Sciatic nerve (tissue), 2 donors: Measurements from ENCODE around the gene ATXN1. TPM values are rescaled to one million over a fixed set of nuclear protein-coding genes. Genes with fewer than 3 reads are reported as not detected.

Source experiments
- ATAC-seq: fragments of 200-7000 bp; cut with Tn5 transposase; one replicate; pipeline ENCODE4 v1.9.1; 2020; ENCODE audit warnings: mild to moderate bottlenecking, moderate library complexity
- DNase-seq: peaks from one replicate; pipeline ENCODE4 v3.0.0-alpha.2; 2020; ENCODE audit warnings: low spot score
- intact Hi-C: fragments of 100-400 bp; cut with DNase I; formaldehyde crosslinking; loops from one replicate; pipeline ENCODE4 v1.14.2; 2022
- total RNA-seq: library from RNA; stranded (reverse); fragmentation: NEBNext Ultra II Directional; extraction: Animal tissue kit (Norgen Biotek cat#: 25700); gene quantifications from one replicate; pipeline ENCODE4 v1.2.1, GENCODE V29; 2021
- donor health status: DM: no; HTN: no; CAD: no.
- donor health status: DM: no; HTN: no; CAD: no.

ATXN1 gene
- total RNA-seq, 1 donor from 2014 or later, result 70.0 TPM

DNA sequence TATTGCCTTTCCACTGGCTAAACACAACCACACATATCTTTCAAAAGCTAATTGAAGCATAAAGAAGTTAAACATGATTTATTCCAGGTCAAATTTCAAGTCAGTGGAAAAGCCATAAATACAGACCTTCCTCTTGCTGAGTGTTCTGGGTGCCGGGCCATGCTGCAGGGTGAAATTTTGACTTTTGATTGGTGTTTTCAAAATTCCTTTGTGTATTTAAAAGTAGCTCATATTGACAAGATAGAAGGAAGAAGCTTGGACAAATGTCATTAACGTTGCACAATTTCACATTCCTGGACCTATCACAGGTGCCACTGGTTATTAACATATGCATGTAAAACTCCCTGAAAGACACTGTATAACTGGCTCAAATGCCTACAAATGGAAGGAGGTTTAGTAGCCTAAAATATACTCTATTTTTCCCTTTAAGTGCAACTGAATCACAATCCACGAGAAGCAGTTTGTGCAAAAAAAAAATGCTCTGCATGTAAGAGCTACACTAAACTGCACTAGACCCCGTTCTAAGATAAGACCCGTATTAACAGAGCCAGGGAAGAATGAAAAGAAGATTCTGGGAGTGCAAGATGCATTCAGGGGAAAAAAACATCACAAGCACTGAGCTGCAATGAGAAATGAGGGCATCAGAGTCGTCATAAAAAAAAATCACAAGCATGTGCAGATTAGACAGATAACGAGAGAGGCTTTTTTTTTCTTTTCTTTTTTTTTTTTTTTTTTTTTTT lies 30.4 kb downstream of the ATXN1 start:
- ATAC-seq (no peak), DNase-seq (no peak)
- intact Hi-C loops, result no loop called here

DNA sequence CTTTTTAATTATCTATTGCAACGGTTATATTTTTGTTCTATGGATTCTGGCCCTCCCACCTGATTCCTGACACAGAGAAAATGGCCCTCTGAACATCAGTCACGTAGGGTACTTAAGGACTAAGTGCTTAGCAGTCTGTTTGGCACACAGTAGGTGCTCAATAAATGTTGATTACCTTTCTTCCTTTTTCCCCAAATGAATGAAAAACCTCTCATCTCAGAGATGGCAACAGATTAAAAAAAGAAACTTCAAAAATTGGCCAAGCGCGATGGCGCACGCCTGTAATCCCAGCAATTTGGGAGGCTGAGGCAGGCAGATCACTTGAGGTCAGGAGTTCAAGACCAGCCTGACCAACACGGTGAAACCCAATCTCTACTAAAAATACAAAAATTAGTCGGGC lies 31.5 kb downstream of the ATXN1 start:
- no peak for ATAC-seq
- intact Hi-C loops, result no loop called here
- no peak for DNase-seq

DNA sequence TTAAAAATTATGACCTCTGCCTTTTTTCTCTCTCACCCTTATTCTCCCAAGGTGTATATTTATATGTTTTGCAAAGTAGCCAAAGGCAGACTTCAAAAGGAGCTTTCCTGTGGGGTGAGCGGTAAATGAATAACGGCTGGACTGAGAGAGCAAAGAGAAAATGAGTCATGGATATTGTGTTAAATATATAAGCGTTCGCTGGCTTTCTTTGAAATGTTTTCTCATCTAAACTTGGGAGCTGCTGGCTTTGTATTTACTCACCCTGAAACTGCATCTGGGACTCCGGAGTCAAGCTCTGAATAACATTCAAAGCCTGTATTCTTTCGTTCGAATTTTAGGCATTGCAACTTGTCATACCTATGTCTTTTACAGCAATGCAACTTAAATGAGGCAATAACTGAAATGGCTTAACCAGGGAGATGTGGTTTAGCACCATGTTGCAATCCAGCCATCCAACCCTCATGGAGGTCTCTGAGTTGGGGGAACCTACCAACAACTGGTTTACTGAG lies 32.0 kb downstream of the ATXN1 start:
- no peak for ATAC-seq
- no peak for DNase-seq
- intact Hi-C loops, result no loop called here

DNA sequence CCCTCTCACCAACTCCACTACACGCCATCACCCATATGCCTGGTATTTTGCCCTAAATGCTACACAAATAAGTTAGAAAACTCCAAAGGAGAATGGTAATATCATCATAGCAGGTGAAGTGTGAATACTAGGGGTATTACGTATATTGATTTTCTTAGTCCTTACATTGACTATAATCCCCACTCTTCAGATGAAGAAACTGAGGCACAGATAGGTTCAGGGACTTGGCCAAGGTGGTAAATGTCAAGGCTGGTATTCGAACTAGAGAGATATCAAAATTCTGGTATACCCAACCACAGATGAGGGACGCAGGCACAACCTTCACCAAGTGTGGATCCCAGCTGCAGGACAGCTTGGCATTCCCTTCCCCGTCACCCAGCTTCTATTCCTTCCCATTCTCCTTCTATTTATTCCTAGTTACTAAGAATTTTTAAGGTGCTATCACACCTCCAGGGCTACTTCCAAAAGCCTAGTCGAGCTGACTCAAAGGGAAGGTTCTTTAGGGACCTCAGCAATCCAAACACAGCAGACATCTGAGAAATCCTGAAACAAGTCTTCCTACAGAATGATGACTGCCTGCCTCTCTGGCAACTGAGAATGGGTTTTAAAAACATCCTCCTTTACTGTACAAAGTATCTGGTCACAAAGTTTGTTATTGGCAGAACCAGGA lies 32.6 kb downstream of the ATXN1 start:
- DNase-seq (no peak), ATAC-seq (no peak)
- intact Hi-C loops, result no loop called here

DNA sequence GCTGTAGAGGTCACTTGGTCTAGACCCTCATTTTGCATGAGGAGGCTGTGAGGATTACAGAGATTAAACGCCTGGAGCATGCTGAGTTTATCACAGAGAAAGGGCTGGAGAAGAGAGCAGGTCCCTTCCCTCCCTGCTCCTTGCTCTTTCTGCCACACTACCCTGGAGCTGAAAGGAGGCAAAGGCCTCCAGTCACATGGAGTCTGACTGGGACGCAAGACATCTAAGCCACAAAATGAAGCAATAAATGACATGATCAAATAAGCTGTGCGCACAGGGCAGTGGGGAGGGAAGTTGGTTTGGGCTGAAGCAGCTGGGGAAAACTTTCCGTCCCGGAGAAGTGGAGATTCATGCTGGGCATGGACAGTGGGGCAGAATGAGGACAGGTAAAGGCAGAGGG lies 33.3 kb downstream of the ATXN1 start:
- DNase-seq (no peak), ATAC-seq (peak; percentile 9)
- intact Hi-C loops, result no loop called here

DNA sequence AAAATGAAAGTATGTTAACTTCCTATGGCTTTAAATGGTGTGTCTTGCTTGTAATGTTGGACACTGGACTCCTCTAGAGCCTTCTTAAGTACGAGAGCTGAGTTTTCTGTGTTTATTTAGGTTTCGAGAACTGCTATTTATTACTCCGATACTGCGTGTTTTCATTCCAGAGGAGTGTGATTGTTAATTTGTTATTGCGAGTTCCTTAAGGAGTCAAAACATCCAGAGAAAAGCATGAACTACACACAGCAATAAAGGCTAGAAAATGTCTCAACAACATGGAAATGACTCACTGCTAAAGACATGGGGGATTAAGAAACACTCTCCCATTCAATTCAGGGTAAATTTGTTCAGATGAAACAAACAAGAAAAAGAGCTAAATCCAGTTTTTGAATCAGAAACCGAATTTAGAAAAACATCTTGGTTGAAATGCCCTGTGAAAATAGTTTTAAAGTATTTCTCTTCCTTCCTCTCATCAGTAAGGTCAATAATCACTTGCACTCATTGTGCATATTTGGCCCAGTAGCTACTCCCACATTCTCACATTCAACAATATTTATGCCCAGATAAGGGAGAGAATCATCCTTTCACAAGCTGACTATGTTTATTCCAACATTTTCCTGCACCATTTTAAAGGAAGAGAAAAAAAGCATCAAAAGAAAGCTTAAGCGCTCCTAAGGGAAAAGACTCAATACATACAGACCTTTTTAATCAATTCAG lies 36.0 kb downstream of the ATXN1 start:
- peak; percentile 76 for ATAC-seq
- no peak for DNase-seq
- intact Hi-C loops, result no loop called here

DNA sequence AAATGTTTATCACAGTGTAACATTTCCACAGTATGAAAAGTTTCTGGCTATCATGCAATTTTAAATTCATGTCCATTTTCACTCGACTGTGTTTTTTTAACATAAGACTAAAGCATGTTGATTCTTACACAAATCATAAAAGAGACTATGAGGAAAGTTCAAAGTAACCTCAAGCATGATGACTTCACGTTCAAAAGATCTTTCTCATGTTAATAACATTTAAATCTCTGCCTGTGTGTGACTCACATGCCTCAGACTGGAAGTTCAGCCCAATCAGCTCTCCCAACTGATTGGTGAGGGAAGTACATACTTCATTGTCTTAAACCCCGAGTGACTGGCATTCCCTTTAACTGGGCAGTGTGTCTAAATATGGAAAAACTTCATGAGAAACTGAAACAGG lies 37.4 kb downstream of the ATXN1 start:
- ATAC-seq (peak; percentile 73), DNase-seq (no peak)
- intact Hi-C loops, result no loop called here

DNA sequence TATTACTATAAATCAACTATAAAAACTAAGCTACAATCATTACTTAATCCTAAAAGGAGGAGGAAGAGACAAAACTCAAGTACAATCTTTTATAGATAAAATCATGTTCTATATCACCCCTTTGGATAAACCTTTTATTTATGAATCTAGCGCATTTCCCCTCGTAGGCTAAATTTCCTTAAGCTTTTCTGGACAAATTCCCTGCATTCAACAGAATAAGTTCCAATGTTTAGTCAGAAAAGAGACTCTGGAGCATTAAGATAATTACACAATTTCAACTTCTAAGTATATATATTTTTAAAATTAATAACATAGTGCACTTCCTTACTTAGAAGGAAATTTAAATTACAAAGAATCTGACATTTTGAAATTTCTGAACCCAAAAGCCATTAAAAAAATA lies 37.9 kb downstream of the ATXN1 start:
- no peak for DNase-seq
- intact Hi-C loops, result no loop called here
- no peak for ATAC-seq

DNA sequence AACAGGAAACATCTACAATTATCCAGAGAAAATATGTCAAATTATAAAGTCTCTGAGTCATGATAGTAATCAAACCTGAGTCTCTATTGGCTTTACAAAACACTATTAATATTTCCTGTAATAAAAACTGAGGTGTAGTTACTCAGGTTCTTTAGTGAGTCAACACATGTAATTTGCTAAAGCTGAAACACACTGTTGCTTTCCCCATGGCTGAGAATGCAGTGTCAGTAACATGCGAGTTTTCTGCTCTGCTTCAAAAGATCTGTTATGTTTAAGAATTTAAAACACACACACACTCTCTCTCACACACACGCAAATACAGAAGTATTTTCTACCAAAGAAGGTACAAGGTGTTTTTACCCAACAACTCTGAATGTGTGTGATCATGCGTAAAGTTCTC lies 38.6 kb downstream of the ATXN1 start:
- ATAC-seq (no peak), DNase-seq (no peak)
- intact Hi-C loops, result no loop called here

DNA sequence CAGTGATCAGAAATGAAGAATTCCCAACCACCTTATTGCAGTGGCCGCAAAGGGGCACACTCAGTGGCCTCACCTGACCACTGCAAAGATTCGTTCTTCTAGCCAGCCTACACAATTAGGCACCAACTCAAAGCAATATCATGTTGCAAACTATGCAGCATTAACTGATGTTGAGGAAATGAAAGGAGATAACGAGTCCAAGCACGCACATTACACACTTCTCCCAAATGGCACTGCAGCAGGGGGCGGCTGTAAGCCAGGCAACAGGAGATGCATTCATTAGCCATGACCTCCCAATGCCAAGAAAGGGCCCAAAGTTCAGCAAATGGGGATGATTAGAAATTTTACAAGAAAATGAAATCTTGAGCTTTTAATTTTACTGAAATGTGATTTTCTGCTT lies 39.3 kb downstream of the ATXN1 start:
- DNase-seq (no peak), ATAC-seq (no peak)
- intact Hi-C loops, result no loop called here

DNA sequence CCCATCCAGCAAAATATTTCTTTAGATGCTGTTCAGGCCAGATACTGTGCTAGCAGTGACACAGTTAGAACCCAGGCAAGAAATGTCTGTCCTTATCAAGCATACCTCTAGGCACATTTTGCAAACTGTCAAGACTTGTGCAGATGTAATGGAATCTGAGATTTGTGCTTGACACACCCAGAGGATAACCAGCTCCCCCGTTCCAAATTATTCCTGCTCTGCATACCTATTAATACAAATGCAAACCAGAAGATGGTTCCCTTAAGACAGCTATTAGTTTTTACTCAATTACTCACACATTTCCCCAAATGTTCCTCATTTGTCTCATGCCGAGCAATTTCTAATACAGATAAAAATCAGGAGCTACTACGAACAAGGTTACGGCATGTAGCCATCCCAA lies 40.4 kb downstream of the ATXN1 start:
- intact Hi-C loops, result no loop called here
- ATAC-seq, result no peak
- DNase-seq, result no peak

DNA sequence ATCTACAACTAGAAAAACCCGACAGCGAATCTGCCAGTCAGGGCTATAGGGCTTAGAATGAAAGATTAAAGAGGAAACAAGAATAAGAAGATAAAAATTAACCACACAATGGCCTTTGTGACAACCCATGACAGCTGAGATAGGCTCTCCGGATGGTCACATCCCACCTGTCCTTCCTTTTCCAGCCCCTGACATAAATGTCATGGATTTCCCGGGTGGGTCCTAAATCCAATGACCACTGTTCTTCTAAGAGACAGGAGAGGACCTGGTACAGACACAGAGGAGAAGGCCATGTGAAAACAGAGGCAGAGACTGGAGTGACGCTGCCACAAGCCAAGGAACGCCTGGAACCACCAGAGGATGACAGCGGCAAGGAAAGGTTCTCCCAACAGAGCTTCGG lies 41.8 kb downstream of the ATXN1 start:
- DNase-seq (no peak), ATAC-seq (no peak)
- intact Hi-C loops, result no loop called here

DNA sequence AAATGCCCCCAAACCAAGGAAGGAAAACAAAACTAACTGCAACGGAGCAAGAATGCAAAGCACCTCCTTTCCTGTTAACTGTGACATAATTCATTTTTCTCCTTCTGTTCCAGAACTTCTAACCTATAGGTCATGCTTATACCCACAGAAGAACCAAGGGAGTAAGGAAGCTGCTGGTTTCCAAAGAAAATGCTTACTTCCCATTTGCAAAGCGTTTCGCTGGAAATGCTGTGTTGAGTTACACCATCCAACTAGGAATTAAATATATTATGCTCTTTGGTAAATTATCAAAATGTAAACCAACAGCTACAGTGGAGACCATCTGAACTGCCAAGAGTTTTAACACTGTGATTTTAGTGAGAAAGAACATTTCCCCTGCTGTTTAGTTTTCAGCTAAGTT lies 42.9 kb downstream of the ATXN1 start:
- intact Hi-C loops, result no loop called here
- ATAC-seq (no peak), DNase-seq (no peak)

DNA sequence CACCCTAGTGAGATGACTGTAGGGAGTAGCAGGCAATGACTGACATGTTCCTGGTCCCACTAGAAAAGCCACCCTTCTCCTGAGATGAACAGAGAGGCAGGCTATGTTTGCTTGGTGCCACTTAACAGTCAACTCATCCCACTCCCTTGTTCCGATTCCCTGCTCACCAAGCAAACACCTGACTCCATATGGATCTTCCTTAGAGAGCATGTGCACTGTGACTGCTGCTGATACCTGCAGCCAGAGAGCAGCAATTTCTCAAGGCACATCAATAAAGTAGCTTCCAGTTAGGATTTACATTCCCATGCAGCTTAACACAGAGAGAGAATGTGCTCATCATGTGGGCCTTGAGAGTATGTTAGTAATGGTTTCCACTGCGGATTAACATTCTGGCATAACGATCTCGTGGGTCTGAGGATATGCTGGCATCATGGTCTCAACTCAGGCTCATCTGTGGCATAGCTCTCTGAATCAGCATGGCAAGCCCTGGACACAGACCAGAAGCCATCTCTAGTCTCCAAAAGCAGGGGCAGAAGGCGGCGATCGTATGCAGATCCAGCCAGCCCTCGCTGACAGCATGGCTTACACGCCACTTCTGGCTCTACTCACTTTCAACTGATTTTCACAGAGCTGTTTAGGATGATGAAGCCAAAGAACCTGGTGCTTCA lies 43.9 kb downstream of the ATXN1 start:
- no peak for ATAC-seq
- intact Hi-C loops, result no loop called here
- DNase-seq, result no peak

DNA sequence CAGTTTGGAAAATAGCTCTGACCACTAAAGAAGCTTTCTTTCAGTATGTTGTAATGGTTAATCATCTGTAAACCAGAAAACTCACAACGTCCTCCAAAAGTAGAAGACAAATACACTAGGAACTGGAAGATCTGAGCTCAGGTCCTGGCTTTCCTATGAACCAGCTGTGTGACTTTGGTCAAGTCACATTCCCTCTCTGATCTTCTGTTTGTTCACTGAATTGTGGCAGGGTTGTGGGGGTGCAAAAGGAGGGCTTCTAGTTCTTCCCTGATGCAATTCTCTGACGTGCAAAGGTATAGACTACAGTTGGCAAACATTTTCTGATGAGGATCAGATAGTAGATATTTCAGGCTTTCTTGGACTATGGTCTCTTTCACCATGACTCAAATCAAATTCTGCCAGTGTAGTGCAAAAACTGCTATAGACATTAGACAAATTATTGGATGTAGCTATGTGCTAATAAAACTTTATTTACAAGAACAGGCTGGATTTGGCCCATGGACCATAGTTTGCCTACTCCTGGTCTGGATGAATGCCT lies 44.9 kb downstream of the ATXN1 start:
- ATAC-seq (no peak), DNase-seq (no peak)
- intact Hi-C loops, result no loop called here

DNA sequence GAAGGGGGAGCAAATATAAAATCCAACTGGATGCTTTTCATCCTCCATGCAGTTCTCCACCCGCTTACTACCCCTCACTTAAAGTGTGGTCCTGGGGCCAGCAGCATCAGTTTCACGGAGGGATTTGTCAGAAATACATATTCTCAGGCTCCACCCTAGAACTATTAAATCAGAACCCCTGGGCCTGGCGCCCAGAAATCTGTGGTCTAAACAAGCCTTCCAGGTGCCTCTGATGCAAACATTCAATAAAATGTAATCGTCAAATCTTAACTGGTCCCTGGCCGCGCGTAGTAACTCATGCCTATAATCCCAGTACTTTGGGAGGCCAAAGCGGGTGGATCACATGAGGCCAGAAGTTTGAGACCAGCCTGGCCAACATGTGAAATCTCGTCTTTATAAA lies 47.7 kb downstream of the ATXN1 start:
- ATAC-seq (no peak), DNase-seq (no peak)
- intact Hi-C loops, result no loop called here

DNA sequence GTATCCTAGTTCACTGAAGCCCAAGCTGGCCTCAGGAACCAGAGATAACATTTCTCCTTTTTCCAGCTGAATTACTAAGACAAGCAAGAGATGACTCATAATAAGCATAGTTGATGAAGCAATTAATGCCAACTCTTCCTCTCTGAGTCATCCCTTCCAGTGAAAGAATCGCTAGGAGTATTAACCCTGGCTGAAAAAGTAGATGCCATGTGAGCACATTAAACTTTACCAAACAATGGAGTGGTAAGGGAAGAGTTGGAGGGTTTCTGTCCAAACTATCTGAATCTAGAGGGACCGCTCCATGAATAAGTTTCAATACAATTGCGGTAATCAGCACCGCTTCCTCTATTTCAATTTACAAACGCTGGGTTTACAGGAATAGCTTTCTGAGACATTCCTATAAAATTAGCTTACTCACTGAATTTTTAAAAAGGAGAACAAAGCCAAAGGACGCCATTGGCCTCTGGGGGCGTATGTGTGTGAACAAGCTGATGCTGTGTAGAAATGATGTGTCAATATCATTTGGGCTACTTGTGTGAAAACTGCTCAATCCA lies 48.3 kb downstream of the ATXN1 start:
- DNase-seq, result peak; percentile 62
- intact Hi-C loops, result no loop called here
- ATAC-seq, result peak; percentile 94

DNA sequence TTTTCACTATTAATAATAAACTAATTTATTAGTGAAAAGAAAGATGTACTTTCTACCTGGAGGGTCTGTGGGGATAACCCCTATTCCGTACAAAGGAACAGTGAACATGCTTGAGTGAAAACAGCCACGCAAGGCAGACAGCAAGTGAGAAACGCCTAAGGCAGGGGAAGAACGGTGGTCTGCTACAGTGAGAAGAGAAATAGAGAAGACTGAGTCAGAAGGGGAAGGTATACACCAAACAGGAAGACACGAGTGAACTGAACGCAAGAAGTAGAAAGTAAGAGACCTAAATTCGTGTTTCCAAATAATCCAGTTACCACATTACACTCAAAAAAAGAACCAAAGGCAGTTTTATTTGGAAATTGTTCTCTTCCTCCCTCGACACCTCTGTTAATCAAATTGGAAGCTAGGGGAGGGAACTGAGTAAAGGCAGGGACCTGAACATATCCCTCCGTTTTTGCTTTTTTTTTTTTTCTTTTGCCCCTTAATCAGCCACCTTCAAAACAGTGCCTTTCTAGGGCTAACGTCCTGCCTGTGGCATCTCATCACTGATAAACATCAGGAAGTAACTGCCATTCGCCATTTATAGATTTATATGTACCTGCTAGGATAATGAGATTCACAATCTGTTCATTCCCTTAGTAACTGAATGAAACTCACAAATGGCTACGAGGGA lies 48.9 kb downstream of the ATXN1 start:
- DNase-seq, result no peak
- intact Hi-C loops, result no loop called here
- ATAC-seq, result peak; percentile 41
